Retinal pigment epithelial cell (primary cell): Measurements from ENCODE around the gene KIAA0232.

ENCODE experiments used
- DNase-seq: peaks from one replicate; pipeline ENCODE4 v3.0.0-alpha.2; 2010; ENCODE audit warnings: low read depth
- H3K4me3 ChIP-seq: 2 replicates; pipeline ENCODE4 v1.5.1; 2011; ENCODE audit warnings: mild to moderate bottlenecking, low read length, control low read depth, moderate library complexity
- TF ChIP-seq, protein P1 (sequence below): conservative IDR thresholded peaks from 2 replicates; pipeline ENCODE4 v1.5.1; 2011; ENCODE audit warnings: low read depth, low read length, control low read depth, inconsistent platforms

The KIAA0232 gene

DNA sequence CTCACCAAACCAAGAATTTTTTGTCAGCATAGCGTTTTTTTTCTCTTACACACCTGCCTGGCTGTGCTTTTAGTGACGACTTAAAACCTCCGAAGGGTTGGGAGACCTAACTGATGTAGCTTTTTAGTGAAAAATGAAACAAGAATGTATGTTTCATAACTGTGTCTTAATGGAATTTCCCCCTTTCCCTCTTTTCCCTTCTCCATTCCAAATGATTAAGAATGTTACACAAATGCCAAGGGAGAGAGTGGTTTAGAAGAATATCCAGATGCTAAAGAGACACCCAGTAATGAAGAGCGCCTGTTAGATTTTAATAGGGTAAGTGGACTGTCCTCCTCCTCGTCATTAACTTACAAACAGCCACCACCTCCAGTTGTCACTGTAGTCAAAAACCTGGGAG is 93.9 kb downstream of the KIAA0232 start:
- DNase-seq: no peak
- no peak overlapping the region for H3K4me3 ChIP-seq
- TF ChIP-seq, protein P1, sequence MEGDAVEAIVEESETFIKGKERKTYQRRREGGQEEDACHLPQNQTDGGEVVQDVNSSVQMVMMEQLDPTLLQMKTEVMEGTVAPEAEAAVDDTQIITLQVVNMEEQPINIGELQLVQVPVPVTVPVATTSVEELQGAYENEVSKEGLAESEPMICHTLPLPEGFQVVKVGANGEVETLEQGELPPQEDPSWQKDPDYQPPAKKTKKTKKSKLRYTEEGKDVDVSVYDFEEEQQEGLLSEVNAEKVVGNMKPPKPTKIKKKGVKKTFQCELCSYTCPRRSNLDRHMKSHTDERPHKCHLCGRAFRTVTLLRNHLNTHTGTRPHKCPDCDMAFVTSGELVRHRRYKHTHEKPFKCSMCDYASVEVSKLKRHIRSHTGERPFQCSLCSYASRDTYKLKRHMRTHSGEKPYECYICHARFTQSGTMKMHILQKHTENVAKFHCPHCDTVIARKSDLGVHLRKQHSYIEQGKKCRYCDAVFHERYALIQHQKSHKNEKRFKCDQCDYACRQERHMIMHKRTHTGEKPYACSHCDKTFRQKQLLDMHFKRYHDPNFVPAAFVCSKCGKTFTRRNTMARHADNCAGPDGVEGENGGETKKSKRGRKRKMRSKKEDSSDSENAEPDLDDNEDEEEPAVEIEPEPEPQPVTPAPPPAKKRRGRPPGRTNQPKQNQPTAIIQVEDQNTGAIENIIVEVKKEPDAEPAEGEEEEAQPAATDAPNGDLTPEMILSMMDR: no peak

DNA sequence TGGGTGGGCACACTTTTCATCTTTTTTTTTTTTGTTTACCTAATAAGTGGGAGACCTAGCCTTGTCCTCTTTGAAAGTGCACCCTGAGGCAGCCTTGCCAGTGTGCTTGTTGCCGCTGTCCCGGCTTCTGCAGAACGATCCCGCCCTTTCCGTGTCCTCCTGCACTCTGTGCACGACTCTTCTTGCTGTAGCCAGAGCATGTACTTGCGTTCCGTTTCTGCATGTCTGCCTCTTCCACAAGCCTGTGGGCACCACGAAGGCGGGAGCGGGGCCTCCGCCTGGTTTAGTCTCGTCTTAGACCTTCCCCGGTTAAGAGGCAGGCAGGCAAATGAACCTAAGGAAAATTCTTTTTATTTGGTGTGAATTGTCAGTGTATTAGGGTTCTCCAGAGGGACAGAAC is 94.5 kb downstream of the KIAA0232 start:
- no peak for DNase-seq
- TF ChIP-seq, protein P1: no peak
- H3K4me3 ChIP-seq: no peak overlapping the region

DNA sequence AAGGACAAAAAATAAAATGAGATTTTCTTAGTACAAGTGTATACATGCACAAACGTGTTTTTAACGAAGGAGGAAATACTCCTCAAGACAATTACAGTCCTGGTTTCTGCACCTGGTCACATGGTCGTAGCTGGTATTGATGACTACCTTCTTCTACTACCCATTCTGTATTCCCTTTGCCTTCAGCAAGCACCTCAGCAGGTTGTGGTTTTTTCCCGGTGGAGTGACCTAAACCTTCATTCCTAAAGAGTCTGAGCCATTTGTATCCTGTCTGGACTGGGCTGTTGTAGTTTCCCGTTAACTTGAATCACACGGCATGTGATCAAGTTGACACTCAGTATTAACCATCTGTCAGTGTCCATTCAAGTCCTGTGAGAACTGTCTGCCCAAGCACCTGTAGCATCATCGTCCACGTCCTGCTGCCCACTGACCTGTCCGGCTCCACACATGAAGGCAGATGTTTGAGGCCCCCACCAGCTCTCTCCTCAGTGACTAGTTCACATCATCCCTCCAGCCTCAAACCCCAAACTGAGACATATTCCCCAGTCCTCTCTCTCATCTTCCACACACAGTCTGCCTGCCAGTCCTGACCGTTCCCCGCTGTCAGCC is 96.0 kb downstream of the KIAA0232 start:
- no peak overlapping the region for H3K4me3 ChIP-seq
- TF ChIP-seq, protein P1: no peak
- DNase-seq: no peak

DNA sequence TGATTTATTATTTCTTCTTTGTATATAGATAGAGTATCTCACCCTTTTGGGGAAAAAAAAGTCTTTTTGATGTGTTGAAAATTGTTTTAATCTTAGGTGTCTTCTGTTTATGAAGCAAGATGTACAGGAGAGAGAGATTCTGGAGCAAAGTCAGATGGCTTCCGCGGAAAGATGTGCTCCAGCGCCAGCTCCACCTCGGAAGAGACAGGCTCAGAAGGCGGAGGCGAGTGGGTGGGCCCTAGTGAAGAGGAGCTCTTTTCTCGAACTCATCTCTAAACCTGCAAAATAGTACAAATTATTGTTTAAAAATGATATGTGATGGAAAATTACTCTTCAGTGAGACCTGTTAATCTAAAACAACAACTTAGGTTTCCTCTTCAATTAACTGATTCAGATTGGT is 98.2 kb downstream of the KIAA0232 start:
- no peak for DNase-seq
- H3K4me3 ChIP-seq: no peak overlapping the region
- TF ChIP-seq, protein P1: no peak

DNA sequence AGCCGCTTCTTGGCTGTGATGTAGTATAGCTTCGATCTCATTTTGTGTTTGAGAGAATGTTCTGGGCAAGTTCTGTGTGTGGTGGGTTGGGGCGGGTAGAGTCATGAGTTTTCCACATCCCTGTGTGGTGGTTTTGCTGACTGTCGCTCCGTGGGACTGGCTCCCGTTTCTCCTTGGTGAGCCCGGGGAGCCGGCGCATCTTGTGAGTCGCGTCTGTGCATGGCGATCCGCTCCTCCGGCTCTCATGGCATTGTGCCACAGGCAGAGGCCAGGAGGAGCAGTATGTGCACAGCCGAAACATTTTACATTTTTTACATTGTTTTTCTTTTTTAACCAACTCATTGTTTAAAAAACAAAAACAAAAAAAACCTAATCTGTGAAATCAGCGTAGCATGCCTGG is 99.4 kb downstream of the KIAA0232 start:
- H3K4me3 ChIP-seq: no peak overlapping the region
- TF ChIP-seq, protein P1: no peak
- DNase-seq: no peak

DNA sequence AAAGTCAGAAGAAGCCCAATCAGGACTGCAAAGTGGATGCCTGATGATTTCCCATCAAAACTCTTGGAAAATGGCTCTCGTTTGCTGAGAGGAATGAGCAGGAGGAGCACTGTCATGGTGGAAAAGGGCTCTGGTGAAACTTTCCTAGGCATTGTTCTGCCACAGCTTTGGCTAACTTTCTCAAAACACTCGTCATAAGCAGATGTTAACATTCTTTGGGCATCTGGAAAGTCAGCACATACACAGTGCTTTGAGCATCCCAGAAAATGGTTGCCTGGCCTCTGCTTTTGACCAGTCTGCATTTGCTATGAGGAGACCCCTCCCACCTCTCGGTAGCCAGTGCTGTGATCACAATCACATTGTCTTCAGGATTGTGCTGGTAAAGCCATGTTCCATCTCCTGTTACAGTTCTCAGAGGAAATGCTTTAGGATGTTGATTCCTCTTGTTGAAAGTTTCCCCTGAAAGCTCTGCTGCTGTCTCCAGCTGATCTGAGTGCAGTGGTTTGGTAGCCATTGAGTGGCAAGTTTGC is 101.9 kb downstream of the KIAA0232 start:
- DNase-seq: no peak
- TF ChIP-seq, protein P1: no peak
- no peak overlapping the region for H3K4me3 ChIP-seq

DNA sequence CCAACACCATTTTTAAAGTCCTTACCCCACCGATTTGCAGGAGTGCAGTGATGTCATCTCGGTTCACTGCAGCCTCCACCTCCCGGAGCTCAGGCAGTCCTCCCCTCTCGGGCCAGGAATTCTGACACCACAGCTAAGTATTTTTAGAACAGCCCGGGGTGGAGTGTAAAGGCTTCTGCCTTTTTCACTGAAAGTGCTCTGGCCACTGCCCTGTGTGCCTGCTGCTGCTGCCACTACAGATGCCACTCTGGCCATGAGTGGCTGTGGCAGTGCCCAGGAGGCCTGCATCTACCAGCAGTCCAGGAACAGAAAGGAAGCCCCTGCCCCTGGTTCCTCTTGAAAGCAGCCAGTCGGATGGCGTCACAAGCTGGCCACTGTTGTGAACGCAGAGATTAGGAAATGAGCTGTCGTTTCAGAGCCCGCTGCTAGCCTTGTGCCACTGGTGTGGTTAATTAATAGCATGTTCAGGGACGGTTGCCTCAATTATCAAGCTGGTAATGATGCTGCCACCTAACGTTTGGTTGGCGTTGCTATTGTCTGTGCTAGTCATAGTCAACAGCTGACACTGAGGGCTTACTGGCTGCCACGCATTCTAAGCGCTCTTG is 103.5 kb downstream of the KIAA0232 start:
- no peak overlapping the region for H3K4me3 ChIP-seq
- DNase-seq: peak; percentile 62
- TF ChIP-seq, protein P1: peak; percentile 52
